KMS-11 (cell line): Measurements from ENCODE around the gene CDC25C.
"Not testable (repeated sequence)": the region's sequence is repeated elsewhere in the genome, so short reads cannot be mapped to it uniquely, and the experiment has no call there.

ENCODE experiments used
- H2AFZ ChIP-seq: fragments of 200-600 bp; sonication (generic); 2 replicates; pipeline ENCODE4 v1.6.1; 2016; ENCODE audit warnings: antibody characterized with exemption, mixed run types, low read depth
- H3K27ac ChIP-seq: fragments of 200-600 bp; sonication (generic); 2 replicates; pipeline ENCODE4 v1.6.1; 2016; ENCODE audit warnings: mild to moderate bottlenecking, mixed run types
- H3K27me3 ChIP-seq: fragments of 200-600 bp; sonication (generic); 2 replicates; pipeline ENCODE4 v1.6.1; 2017; ENCODE audit warnings: mild to moderate bottlenecking, low read depth, mixed run types, moderate library complexity; ENCODE audit not compliant: insufficient read depth
- H3K36me3 ChIP-seq: fragments of 200-600 bp; sonication (generic); 2 replicates; pipeline ENCODE4 v1.6.1; 2017; ENCODE audit warnings: mild to moderate bottlenecking, mixed run types; ENCODE audit not compliant: insufficient read depth
- H3K4me1 ChIP-seq: fragments of 200-600 bp; sonication (generic); 2 replicates; pipeline ENCODE4 v1.6.1; 2016; ENCODE audit warnings: mild to moderate bottlenecking, low read depth, mixed run types; ENCODE audit not compliant: poor library complexity, severe bottlenecking
- H3K4me2 ChIP-seq: fragments of 200-600 bp; sonication (generic); 2 replicates; pipeline ENCODE4 v1.7.0; 2016; ENCODE audit warnings: mild to moderate bottlenecking, mixed run types
- H3K4me3 ChIP-seq: fragments of 200-600 bp; sonication (generic); IDR thresholded peaks from 2 replicates; pipeline ENCODE4 v1.6.1; 2017; ENCODE audit warnings: low read depth, low read length, mixed read lengths; ENCODE audit not compliant: insufficient read depth
- H3K79me2 ChIP-seq: fragments of 200-600 bp; sonication (generic); 2 replicates; pipeline ENCODE4 v1.6.1; 2016; ENCODE audit warnings: low read depth, mixed run types; ENCODE audit not compliant: insufficient read depth
- H3K9ac ChIP-seq: fragments of 200-600 bp; sonication (generic); 2 replicates; pipeline ENCODE4 v1.6.1; 2016; ENCODE audit warnings: mild to moderate bottlenecking, mixed run types
- H4K20me1 ChIP-seq: fragments of 200-600 bp; sonication (generic); 2 replicates; pipeline ENCODE4 v1.6.1; 2016; ENCODE audit warnings: mild to moderate bottlenecking, mixed run types; ENCODE audit not compliant: insufficient read depth
- CTCF ChIP-seq: fragments of 200-600 bp; sonication (generic); conservative IDR thresholded peaks from 2 replicates; pipeline ENCODE4 v1.6.1; 2017; ENCODE audit warnings: low read depth, mild to moderate bottlenecking, antibody characterized with exemption, low read length, moderate library complexity, mixed read lengths

The CDC25C gene

GRCh38 chr5:138334867-138335447 is 3.4 kb upstream of the CDC25C start:
- no peak for TF ChIP-seq CTCF
- H3K4me1 ChIP-seq: peaks cover 41% of the 10 kb centered on the region
- H3K27ac ChIP-seq: no peak overlapping the region
- peaks cover 30% of the 10 kb centered on the region for H3K79me2 ChIP-seq
- H3K36me3 ChIP-seq: no peaks in the 10 kb centered on the region
- H3K4me2 ChIP-seq: no peak overlapping the region
- no peak overlapping the region for H2AFZ ChIP-seq
- H3K4me3 ChIP-seq: no peak overlapping the region
- no peaks in the 10 kb centered on the region for H3K27me3 ChIP-seq
- H4K20me1 ChIP-seq: 0 out of 2 replicates have a peak, but pooled peaks cover 2% of the 10 kb centered on the region
- no peak overlapping the region for H3K9ac ChIP-seq

GRCh38 chr5:138330813-138331448 is 673 bp downstream of the CDC25C start:
- H3K27me3 ChIP-seq: no peaks in the 10 kb centered on the region
- peaks cover 14% of the 10 kb centered on the region; the same call in 1 of the 2 replicates for H3K79me2 ChIP-seq
- TF ChIP-seq CTCF: no peak

GRCh38 chr5:138318211-138318610 is 13.4 kb downstream of the CDC25C start:
- not testable (repeated sequence) for H3K27ac ChIP-seq, H3K9ac ChIP-seq, H3K4me3 ChIP-seq, H3K36me3 ChIP-seq, H3K4me2 ChIP-seq, H2AFZ ChIP-seq, H3K79me2 ChIP-seq, H4K20me1 ChIP-seq, H3K4me1 ChIP-seq, H3K27me3 ChIP-seq

More at GRCh38 chr5:138330813-138331448, 673 bp downstream of the CDC25C start:
- no peaks in the 10 kb centered on the region for H4K20me1 ChIP-seq
- H3K4me3 ChIP-seq: peak overlapping the region; percentile 84
- H3K4me2 ChIP-seq: peak overlapping the region; percentile 76
- peak overlapping the region; percentile 65 for H3K9ac ChIP-seq
- no peaks in the 10 kb centered on the region for H3K36me3 ChIP-seq
- peaks cover 24% of the 10 kb centered on the region for H3K4me1 ChIP-seq
- peak overlapping the region; percentile 59 for H3K27ac ChIP-seq
- peak overlapping the region; percentile 91 for H2AFZ ChIP-seq

GRCh38 chr5:138316355-138316754 is 15.2 kb downstream of the CDC25C start:
- no peak for TF ChIP-seq CTCF
- Histone ChIP-seq H3K4me3 (no peak overlapping the region), H3K36me3 (no peaks in the 10 kb centered on the region), H3K79me2 (no peaks in the 10 kb centered on the region), H3K27me3 (no peaks in the 10 kb centered on the region), H3K4me1 (no peaks in the 10 kb centered on the region), H3K9ac (no peak overlapping the region), H2AFZ (no peak overlapping the region), H3K27ac (no peak overlapping the region), H3K4me2 (no peak overlapping the region), H4K20me1 (no peaks in the 10 kb centered on the region)

- H2AFZ ChIP-seq: no peak overlapping the region
- no peak overlapping the region for H3K27ac ChIP-seq
- no peak overlapping the region for H3K4me3 ChIP-seq
- H3K4me1 ChIP-seq: no peaks in the 10 kb centered on the region
- H4K20me1 ChIP-seq: no peaks in the 10 kb centered on the region
- H3K27me3 ChIP-seq: no peaks in the 10 kb centered on the region
- no peak for TF ChIP-seq CTCF
- H3K79me2 ChIP-seq: no peaks in the 10 kb centered on the region
- H3K9ac ChIP-seq: no peak overlapping the region
- H3K36me3 ChIP-seq: no peaks in the 10 kb centered on the region
- H3K4me2 ChIP-seq: no peak overlapping the region
Observed at GRCh38 chr5:138315751-138316278, 15.8 kb downstream of the CDC25C start.
